ENCODE measurements around the gene RIN1.
"Not testable (repeated sequence)": the region's sequence is repeated elsewhere in the genome, so short reads cannot be mapped to it uniquely, and the experiment has no call there.

The RIN1 gene

DNA sequence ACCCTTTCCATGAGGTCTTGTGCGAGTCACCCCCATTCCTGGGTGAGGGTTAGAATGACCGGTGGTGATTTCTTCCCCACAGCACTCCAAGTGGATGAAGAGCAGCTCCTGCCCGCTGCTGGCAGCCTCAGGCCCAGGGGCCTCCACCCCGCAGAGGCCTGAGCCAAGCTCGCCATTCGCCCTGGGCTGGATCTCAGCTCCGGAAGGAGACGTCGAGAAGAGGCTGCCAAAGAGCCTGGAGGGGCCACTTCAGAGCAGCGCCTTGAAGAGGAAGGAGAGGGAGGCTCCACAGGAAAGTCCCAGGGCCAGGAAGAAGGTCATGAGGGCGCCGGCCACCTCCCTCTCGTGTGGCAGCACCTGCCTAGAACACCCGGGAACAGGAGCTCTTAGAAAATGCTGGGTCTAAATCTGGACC is 27.0 kb upstream of the RIN1 start:
- H3K4me3 ChIP-seq (replicated peaks; ENCODE audit: low read depth, low read length) = no peak overlapping the region
- TF ChIP-seq CTCF (IDR thresholded peaks at IDR 0.05; ENCODE audit: low read length, missing control alignments) = no peak
- no peak for DNase-seq (ENCODE audit: low read depth)

GRCh38 chr11:66362481-66363147 is 26.4 kb upstream of the RIN1 start:
- no peak for TF ChIP-seq CTCF (IDR thresholded peaks at IDR 0.05; ENCODE audit: low read length, missing control alignments)
- no peak overlapping the region for H3K4me3 ChIP-seq (replicated peaks; ENCODE audit: low read depth, low read length)
- DNase-seq (ENCODE audit: low read depth) = no peak

DNA sequence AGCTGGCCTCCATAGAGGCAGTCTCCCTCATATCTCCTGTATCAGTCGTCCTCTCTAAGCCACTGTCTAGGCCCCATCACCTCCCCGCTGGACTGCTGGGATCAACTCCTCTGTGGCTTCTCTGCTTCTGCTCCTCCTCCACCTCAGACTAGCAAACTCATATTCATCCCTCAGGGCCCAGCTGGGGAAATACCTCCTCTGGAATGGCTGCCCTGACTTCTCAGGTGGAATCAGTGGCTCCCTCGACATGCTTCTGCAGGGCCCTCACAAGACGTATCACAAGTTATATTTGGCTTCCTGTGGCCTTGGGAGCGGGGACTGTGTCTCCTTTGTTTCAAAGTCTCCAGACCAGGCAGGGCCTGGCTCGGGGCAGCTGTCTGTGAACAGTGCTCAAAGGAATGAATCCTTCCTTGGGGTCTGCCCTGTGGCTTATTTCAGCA is 25.3 kb upstream of the RIN1 start:
- TF ChIP-seq CTCF (IDR thresholded peaks at IDR 0.05; ENCODE audit: low read length, missing control alignments) = no peak
- H3K4me3 ChIP-seq (replicated peaks; ENCODE audit: low read depth, low read length) = no peak overlapping the region
- DNase-seq (ENCODE audit: low read depth) = no peak

GRCh38 chr11:66360406-66361073 is 24.3 kb upstream of the RIN1 start:
- H3K4me3 ChIP-seq (replicated peaks; ENCODE audit: low read depth, low read length) = no peak overlapping the region
- no peak for TF ChIP-seq CTCF (IDR thresholded peaks at IDR 0.05; ENCODE audit: low read length, missing control alignments)
- DNase-seq (ENCODE audit: low read depth) = no peak

DNA sequence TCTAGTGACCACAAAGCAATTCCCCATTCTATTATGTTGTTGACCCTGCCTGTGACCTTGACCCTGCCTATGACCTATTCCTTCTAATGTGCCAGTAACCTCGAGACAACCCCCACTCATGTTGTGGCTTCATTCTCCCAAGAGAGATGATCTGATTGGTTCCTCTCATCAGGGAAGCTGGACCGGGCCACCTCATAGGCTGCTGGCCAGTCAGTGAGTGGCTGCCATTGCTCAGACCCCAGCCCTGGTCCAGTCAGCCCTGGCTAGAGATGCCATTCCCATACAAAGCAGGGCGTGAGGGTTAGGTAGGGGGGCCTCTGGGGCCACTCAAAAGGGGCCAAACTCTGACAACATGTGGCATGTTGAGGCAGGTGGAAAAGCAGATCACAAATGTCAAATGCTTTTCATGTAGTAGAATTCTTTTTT is 23.4 kb upstream of the RIN1 start:
- no peak overlapping the region for H3K4me3 ChIP-seq (replicated peaks; ENCODE audit: low read depth, low read length)
- no peak for TF ChIP-seq CTCF (IDR thresholded peaks at IDR 0.05; ENCODE audit: low read length, missing control alignments)
- DNase-seq (ENCODE audit: low read depth) = no peak

DNA sequence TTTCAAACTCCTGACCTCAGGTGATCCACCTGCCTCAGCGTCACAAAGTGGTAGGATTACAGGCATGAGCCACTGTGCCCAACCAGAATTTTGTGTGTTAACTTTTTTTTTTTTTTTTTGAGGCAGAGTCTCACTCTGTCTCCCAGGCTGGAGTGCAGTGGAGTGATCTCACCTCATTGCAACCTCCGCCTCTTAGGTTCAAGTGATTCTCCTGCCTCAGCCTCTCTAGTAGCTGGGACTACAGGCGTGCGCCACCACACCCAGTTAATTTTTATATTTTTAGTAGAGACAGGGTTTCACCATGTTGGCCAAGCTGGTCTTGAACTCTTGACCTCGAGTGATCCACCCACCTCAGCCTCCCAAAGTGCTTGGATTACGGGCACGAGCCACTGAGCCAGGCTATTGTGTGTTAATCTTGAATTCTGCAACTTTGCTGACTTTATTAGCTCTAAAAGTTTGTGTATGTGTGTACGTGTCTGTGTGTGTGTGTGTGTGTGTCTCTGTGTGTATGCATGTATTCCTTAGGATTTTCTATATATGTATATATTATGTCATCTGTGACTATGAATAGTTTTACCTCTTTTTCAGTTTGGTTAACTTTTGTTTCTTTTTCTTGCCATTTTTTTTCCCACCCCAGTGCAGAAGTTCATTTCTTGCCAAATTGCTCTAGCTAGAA is 14.5 kb upstream of the RIN1 start:
- not testable (repeated sequence) for H3K4me3 ChIP-seq (replicated peaks; ENCODE audit: low read depth, low read length); DNase-seq (ENCODE audit: low read depth)

DNA sequence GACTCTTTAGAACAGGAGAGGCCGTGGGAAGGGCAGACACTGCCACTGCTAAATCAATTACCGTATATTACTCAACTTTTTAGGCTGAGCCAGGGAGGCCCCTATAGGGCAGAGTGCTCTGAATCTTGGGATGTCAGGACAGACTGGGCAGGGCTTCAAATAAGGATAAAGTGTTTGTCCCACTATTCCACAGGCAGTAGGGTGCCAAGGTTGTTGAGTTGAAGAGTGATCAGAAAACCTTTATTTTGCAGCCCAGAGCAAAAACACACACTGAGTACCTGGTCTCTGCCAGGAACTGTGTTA is 12.8 kb upstream of the RIN1 start:
- no peak overlapping the region for H3K4me3 ChIP-seq (replicated peaks; ENCODE audit: low read depth, low read length)
- TF ChIP-seq CTCF (IDR thresholded peaks at IDR 0.05; ENCODE audit: low read length, missing control alignments) = no peak
- no peak for DNase-seq (ENCODE audit: low read depth)
